ENCODE results near the gene FBXO10.
A peak's percentile ranks its signal among the peaks of the same experiment; 100 is the strongest.
"Not testable (repeated sequence)": the region's sequence is repeated elsewhere in the genome, so short reads cannot be mapped to it uniquely, and the experiment has no call there.

The FBXO10 gene

DNA sequence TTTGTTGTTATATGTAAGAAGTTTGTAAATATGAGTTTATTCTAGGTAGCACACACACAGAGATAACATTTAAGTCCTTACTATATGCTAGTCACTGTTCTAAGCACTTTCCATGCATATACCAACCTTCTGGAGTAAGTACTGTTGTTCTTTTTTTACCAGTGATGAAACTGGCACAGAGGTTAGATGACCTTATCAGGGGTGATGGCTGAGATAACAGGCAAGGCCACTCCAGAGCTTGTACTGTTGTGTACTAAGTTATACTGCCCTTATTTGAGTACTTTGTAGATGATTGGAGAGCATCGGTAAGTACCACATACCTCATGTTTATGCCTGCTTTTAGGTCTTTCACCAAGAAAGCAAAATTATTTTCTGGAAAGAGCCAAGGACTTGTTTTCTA lies 84.2 kb downstream of the FBXO10 start:
- no peak for FAIRE-seq
- DNase-seq (ENCODE audit: extremely low spot score, insufficient read length, low read depth) = no peak

DNA sequence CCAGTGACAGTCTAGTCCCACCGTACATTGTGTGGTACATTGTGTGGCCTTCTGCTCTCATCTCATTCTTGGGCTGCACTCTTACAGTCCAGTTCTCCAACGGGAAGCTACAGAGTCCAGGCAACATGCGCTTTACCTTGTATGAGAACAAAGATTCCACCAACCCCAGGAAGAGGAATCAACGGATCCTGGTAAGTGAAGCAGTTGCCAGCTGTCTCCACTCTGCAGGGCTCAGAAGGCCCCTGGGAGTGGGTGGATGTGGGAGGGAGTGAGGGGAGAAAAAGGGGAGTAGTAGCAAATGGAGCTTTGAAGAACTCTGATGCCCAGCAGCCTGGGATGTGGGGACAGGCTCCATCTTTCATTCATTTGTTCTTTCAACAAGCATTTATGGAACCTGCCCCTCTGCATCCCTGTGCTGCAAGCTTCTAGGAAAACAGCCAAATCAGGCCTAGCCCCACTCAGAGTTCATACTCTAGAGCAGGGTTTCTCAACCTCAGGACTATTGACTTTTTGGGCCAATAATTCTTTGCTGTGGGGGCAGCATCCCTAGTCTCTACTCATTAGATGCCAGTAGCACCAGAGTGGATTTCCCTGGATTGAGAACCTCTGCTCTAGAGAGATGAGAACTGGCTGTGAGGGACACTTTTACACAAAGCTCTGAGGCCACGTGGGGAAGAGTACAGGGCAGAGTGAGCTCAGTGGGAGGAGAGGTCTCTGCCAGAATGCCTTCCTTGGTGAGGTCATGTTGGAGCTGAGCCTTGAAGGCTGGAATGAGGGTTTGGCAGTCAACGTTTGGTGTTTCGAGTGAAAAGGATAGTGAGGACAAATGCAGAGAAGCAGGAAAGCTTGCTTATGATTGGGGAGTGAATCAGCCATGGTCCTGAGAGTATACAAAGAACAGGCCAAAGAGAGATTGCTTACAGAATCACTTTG lies 89.3 kb downstream of the FBXO10 start:
- DNase-seq (ENCODE audit: extremely low spot score, insufficient read length, low read depth) (no peak), FAIRE-seq (peak; percentile 52)

DNA sequence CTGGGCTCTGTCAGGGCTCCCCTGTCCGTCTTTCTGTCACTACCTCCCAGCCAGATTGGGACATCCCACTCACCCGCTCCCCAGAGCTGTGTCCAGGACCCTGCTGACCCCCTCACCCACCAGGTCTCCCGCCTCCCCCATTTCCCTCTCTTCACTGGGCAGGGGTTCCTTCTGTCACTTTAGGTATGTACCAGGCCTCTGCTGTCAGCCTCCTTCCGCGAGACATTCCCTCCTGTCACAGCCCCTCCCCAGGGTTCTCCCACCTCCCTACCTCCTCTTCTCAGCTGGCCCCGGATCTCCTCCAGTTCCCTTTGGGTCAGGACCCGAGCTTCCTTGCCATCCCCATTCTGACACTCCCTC lies 89.9 kb downstream of the FBXO10 start:
- no peak for FAIRE-seq

DNA sequence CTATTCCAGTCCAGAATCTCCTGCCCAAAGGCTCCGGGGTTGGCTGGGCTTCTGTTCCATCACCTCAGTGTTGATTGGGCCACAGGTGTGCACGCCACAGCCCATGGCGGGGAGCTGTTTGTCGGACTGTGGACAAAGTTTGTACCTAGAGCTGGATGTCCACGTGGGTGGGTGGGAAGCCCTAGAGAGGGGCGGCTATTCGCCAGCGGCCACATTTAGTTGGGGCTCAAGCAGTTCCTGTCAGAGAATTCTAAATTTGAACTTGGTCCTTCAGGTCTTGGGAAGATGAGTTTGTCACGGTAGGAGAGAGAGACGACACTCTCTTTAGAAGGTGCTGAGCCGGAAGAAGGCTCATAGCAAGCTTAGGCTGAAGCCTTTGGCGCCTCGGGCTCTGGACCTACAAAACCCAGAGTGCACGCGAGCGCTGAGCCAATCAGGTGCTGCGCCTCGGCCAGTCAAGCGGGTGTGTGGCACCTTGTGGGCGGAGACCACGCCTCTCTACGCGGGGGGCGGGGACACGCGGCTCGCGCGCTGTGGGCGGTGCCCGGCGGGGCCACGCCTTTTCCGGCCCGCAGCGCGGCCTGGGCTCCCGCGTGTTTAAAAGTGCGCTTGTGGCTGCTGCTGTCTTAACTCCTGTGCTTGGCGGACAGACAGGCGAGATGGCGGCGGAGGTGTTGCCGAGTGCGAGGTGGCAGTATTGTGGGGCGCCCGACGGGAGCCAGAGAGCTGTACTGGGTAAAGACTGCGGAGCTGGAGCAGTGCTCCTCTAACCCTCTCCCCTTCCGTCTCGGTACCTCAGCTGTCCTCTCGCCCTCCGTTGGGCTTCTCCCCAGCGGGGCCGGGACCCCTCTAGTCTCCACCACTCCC lies 90.6 kb downstream of the FBXO10 start, which contains the start of gene POLR1E:
POLR1E (plus strand) TSS at position 560 of the 867 bp plus-strand sequence; CDS start at position 660, 100 bp downstream.
- DNase-seq (ENCODE audit: extremely low spot score, insufficient read length, low read depth) (peak; percentile 100), FAIRE-seq (peak; percentile 98)

More for the DNA sequence above, 89.9 kb downstream of the FBXO10 start:
- DNase-seq (ENCODE audit: extremely low spot score, insufficient read length, low read depth) = no peak

DNA sequence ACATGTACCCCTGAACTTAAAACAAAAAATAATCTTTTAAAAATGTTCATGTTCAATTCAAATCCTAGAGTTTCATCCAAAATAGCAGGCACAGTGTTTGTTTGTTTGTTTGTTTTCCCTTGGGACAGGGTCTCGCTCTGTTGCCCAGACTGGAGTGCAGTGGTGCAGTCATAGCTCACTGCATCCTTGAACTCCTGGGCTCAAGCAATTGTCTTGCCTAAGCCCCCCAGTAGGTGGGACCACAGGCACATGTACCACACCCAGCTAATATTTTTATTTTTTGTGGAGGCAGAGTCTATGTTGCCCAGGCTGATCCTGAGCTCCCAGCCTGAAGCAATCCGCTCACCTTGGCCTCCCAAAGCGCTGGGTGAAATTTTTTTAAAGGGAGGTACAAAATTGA lies 95.4 kb downstream of the FBXO10 start:
- DNase-seq (ENCODE audit: extremely low spot score, insufficient read length, low read depth) = no peak
- FAIRE-seq = no peak

DNA sequence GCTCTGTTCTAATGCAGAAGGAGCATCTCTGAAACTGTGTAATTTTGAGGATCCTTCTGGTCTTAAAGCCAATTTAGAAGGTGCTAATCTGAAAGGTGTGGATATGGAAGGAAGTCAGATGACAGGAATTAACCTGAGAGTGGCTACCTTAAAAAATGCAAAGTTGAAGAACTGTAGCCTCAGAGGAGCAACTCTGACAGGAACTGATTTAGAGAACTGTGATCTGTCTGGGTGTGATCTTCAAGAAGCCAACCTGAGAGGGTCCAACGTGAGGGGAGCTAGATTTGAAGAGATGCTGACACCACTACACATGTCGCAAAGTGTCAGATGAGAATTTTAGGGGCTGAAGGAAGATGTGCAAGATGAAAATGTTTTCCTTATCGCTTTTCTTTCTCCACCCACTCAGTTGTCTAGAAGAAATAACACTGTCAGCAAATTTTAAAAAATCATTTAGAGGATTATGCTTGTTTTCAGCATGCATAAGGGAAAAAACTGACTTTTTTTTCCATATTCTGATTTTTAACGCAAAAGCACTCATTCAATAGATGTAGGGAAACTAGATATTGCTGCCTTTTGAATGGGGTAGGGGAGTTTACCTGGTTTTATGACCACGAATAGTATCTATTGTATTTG lies 98.1 kb downstream of the FBXO10 start:
- DNase-seq (ENCODE audit: extremely low spot score, insufficient read length, low read depth); FAIRE-seq: not testable (repeated sequence)

DNA sequence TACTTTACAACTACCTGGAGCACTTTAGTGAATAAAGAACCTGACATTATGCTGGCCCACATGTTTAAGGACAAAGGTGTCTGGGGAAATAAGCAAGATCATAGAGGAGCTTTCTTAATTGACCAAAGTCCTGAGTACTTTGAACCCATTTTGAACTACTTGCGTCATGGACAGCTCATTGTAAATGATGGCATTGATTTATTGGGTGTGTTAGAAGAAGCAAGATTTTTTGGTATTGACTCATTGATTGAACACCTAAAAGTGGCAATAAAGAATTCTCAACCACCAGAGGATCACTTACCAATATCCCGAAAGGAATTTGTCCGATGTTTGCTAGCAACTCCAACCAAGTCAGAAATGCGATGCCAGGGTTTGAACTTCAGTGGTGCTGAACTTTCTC lies 98.7 kb downstream of the FBXO10 start:
- DNase-seq (ENCODE audit: extremely low spot score, insufficient read length, low read depth); FAIRE-seq: not testable (repeated sequence)

DNA sequence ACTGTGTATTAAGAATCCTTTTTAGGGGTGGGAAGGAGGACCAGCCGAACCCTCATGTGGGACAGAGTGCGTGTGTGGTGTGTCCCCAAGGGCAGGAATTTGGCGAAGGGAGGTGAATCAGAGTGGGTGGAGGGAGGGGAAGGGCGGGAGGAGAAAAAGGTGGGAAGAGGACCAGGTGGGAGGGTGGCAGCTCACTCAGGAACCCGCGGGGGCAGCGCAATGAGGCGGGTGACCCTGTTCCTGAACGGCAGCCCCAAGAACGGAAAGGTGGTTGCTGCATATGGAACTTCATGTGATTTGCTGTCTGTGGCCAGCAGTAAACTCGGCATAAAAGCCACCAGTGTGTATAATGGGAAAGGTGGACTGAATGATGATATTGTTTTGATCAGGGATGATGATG lies 99.2 kb downstream of the FBXO10 start:
- DNase-seq (ENCODE audit: extremely low spot score, insufficient read length, low read depth) (no peak), FAIRE-seq (no peak)

DNA sequence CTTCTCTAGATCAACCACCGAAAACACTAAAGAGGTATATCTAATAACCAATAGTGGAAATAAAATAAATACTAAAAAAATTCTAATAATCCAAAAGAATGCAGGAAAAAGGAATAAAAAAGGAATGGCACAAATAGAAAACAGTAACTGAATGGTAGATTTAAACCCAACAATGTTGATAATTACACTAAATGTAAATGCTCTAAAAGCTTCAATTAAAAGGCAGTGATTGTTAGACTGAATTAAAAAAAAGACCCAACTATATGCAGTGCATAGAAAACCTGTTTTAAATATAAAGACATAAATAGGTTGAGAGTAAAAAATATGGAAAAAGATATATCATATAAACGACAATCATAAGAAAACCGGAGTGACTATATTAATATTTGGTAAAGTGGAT lies 101.7 kb downstream of the FBXO10 start:
- FAIRE-seq (no peak), DNase-seq (ENCODE audit: extremely low spot score, insufficient read length, low read depth) (no peak)

DNA sequence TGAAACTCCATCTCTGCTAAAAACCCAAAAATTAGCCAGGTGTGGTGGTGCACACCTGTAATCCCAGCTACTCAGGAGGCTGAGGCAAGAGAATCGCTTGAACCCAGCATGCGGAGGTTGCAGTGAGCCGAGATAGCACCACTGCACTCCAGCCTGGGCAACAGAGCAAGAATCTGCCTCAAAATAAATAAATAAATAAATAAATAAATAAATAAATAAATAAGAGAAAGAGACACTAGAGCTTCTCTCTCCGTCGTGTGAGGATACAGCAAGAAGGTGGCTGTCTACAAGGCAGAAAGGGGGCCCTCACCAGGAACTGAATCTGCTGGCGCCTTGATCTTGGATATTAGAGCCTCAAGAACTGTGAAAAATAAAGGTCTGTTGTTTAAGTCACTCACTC lies 102.2 kb downstream of the FBXO10 start:
- FAIRE-seq = not testable (repeated sequence)

DNA sequence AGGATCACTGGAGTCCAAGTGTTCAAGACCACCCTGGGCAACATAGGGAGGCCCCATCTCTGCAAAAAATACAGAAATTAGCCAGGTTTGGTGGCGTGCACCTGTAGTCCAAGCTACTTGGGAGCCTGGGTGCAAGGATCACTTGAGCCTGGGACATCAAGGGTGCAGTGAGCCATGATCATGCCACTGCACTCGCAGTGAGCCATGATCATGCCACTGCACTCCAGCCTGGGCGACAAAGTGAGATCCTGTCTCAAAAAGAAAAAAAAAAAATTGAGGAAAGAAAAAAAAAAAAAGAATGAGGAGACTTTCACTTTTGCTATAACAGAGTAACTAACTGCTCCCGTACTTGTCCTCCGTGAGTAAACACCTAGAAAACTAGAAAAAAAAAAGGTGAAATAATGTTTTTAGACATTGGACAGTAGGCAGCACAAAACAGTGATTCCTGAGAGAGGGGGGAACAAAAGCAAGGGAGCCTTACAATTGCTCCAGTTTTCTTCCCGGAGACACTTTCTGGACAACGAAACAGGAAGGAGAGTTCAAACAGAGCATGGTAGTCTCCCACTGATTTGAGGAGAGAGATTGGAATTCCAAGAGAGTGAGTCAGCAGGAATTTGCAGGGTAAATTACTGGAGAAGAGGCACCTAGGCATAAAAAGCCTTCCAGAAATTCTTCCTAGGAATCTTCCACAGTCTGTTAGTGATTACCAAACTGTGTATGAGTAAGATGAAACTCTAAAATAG lies 104.1 kb downstream of the FBXO10 start:
- DNase-seq (ENCODE audit: extremely low spot score, insufficient read length, low read depth) = no peak
- no peak for FAIRE-seq

More for the DNA sequence above, 102.2 kb downstream of the FBXO10 start:
- not testable (repeated sequence) for DNase-seq (ENCODE audit: extremely low spot score, insufficient read length, low read depth)

DNA sequence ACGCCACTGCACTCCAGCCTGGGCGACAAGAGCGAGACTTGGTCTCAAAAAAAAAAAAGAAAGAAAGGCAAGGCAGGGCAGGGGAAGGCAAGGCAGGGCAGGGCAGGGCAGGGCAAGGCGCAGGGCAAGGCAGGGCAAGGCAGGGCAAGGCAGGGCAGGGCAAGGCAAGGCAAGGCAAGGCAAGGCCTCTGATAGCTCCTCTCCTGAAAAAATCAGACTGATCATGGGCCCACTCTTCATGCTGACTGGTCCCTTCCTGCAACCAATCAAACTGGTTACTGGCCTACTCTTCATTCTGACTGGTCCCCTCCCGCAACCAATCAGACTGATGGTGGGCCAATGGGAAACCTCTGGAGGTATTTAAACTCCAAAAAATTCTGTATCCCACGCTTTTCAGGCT lies 107.6 kb downstream of the FBXO10 start:
- no peak for DNase-seq (ENCODE audit: extremely low spot score, insufficient read length, low read depth)
- FAIRE-seq = no peak

DNA sequence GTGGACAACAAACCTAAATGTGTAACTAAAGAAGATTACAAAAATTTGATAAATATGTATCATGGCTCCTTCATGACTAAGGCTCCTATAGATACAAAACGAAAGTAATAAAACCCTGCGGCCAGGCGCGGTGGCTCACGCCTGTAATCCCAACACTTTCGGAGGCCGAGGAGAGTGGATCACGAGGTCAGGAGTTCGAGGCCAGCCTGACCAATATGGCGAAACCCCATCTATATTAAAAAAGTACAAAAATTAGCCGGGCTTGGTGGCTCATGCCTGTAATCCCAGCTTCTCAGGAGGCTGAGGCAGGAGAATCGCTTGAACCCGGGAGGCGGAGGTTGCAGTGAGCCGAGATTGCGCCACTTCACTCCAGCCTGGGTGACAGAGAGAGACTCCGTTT lies 108.7 kb downstream of the FBXO10 start:
- DNase-seq (ENCODE audit: extremely low spot score, insufficient read length, low read depth); FAIRE-seq: not testable (repeated sequence)

DNA sequence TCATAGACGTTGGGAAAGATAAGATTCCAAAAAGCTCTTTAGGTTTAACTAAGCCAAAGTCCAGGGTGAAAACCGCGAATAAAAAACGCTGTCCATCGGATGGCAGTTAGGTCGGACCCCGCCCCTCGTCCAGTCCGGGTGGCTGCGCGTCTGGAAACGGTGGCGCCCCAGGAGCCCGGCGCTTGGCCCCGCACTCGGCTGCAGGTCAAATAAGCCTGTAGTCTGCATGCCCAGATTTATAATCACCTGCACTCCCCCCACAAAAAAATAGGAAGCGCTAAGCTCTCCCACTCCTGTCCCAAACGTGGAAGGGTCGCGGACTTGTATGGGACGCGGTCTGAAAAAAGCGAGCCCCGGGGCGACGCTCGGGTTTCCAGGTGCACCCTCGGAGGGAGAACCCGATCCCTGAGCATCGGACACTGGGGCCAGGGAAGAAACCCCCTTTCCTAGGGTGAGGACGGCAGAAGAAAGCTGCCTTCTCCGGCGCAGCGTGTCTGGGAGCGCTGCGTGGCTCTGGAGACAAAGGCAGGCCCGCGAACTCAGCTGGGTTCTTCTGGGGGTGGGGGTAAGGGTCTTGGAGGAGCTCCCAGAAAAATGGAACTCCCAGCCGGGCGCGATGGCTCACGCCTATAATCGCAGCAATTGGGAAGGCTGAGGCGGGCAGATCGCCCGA lies 110.0 kb downstream of the FBXO10 start:
- FAIRE-seq (no peak), DNase-seq (ENCODE audit: extremely low spot score, insufficient read length, low read depth) (no peak)

DNA sequence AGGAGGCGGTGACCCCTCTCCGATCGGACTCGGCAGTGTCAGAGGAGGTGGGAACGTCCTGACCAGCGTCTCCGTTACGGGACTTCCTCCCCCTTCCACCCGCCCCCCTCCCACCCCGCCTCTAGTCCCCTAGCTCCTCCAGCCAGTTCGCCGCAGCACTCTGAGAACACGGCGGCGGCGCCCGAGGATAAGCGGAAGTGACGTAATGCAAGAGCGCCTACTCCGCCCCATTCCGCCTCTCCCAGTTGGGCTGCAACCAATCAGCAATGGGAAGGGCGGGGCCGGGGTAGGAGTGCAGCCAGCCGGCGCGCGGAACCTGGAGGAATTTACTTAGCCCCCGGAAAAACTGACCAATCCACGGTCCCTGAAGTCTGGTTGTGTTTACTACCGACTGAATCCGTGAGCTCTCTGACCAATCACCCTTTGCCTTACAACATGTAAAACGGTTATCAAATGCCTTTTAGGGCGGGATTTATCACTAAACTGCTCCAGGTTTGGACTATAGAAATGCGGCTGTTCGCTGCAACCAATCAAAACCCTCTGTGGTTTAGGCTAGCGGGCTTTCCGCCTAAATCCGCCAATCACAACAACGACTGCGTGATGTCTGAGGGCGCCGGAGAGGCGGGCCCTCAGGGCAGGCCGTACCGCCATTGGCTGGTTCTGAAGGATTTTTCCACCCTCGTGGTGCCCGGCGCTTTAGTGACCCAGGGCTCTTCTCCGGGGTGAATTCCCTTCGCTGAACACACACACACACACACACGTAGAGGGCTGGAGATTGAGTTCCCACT lies 110.7 kb downstream of the FBXO10 start, which contains the start of gene ZBTB5:
ZBTB5 (minus strand) TSS at position 202 of the 788 bp plus-strand sequence. CDS start 22,899 bp downstream, outside the sequence.
- DNase-seq (ENCODE audit: extremely low spot score, insufficient read length, low read depth) (peak; percentile 94), FAIRE-seq (peak; percentile 98)

DNA sequence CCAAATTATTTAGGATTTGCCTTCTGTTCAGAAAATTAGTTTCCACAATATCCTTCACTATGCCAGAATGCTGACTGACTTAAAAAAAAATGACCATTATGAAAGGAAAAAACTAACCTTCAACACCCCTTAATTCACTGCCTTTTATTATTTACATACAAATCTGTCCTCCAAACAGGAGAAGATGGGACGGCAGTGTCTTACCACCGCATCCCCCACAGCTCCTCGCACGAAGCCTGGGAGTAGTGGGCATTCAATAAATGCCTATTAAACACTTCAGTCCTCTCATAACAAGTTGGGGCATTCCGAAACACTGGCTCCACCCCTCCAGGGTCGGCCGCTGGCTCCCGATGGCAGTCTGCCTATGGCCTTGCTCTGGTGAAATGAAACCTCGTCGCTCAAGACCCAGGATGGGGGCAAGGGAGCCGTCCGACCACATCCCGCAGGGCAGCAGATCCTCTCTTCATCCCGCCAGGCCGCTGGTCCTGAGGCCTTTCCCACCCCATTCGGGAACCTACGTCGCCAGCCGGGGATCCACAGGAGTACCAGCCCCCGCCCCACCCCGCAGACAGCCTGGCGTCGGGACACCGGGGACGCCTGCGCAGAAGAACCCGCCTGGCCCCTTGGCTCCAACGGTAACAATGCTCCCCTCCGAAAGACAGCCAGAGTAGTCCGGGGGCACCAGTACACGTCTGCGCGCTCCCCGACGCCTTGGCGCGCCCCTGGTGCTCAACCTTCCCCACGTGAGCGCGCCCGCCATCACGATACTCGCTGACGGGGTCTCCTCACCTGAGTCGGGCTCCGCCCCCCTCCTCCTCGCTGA lies 111.5 kb downstream of the FBXO10 start:
- FAIRE-seq = no peak
- DNase-seq (ENCODE audit: extremely low spot score, insufficient read length, low read depth) = peak; percentile 22

DNA sequence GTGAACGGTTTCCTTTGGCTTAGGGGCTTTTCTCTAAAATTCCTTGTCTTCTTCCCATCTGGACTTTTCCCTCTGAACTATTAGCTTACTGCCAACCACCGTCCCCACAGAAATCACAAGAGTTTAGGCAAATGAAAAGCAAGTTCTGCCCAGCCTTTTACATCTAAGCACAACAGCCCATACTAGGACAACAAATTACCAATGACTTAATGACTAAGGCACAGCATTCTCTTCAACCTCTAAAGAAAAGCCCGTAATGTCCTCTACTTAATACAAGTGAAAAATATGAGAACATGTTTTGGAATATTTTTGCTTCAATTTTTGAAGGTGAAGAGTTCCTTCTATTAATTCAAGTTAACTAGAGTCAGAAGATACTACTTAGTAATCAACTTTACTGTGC lies 112.2 kb downstream of the FBXO10 start:
- DNase-seq (ENCODE audit: extremely low spot score, insufficient read length, low read depth) = no peak
- no peak for FAIRE-seq

Data from GM18507 (cell line).